HepG2 (cell line): ENCODE measurements around the gene PBX2. TPM values are rescaled to one million over a fixed set of nuclear protein-coding genes. Genes with fewer than 3 reads are reported as not detected.

ENCODE experiments used
- BORCS8-MEF2B ChIP-seq: sonication (generic); formaldehyde crosslinking; IDR thresholded peaks from 2 replicates; pipeline ENCODE4 v1.8.0; 2022; ENCODE audit warnings: mild to moderate bottlenecking, missing genetic modification reagents
- ETV6 ChIP-seq: sonication (generic); formaldehyde crosslinking; conservative IDR thresholded peaks from 2 replicates; pipeline ENCODE4 v1.4.0; 2020; ENCODE audit warnings: missing genetic modification reagents
- KDM5B ChIP-seq: sonication (generic); formaldehyde crosslinking; IDR thresholded peaks from 2 replicates; pipeline ENCODE4 v1.4.0; 2020; ENCODE audit warnings: missing genetic modification reagents, mild to moderate bottlenecking, borderline replicate concordance
- KMT2B ChIP-seq: IDR thresholded peaks from 2 replicates; pipeline ENCODE4 v1.6.1; 2016; ENCODE audit warnings: missing genetic modification reagents, missing compliant biosample characterization
- NBN ChIP-seq: fragments of 450-650 bp; conservative IDR thresholded peaks from 2 replicates; pipeline ENCODE4 v1.6.1; 2017
- NFKBIZ ChIP-seq: IDR thresholded peaks from 2 replicates; pipeline ENCODE4 v1.6.1; 2018; ENCODE audit warnings: missing genetic modification reagents, missing compliant biosample characterization
- NFYC ChIP-seq: IDR thresholded peaks from 2 replicates; pipeline ENCODE4 v1.6.1; 2016; ENCODE audit warnings: missing genetic modification reagents, missing compliant biosample characterization
- PAX8 ChIP-seq: sonication (generic); formaldehyde crosslinking; IDR thresholded peaks from 2 replicates; pipeline ENCODE4 v1.8.0; 2022; ENCODE audit warnings: mild to moderate bottlenecking, missing genetic modification reagents, borderline replicate concordance
- PTBP1 ChIP-seq: fragments of 200-400 bp; formaldehyde crosslinking; IDR thresholded peaks from 2 replicates; pipeline ENCODE4 v1.6.1; 2018; ENCODE audit warnings: low read length, low read depth; ENCODE audit not compliant: poor library complexity, severe bottlenecking
- RBM39 ChIP-seq: fragments of 200-400 bp; formaldehyde crosslinking; IDR thresholded peaks from one replicate; pipeline ENCODE4 v1.6.1; 2018; ENCODE audit warnings: antibody characterized with exemption, mild to moderate bottlenecking, low read depth, low read length; ENCODE audit not compliant: poor library complexity, severe bottlenecking
- SNRNP70 ChIP-seq: fragments of 200-400 bp; formaldehyde crosslinking; IDR thresholded peaks from 2 replicates; pipeline ENCODE4 v1.6.1; 2017; ENCODE audit warnings: mild to moderate bottlenecking, low read depth, low read length, moderate library complexity
- SRSF4 ChIP-seq: fragments of 200-400 bp; formaldehyde crosslinking; IDR thresholded peaks from one replicate; pipeline ENCODE4 v1.6.1; 2018; ENCODE audit warnings: mild to moderate bottlenecking, low read depth, low read length, moderate library complexity; ENCODE audit not compliant: poor library complexity, severe bottlenecking
- TBP ChIP-seq: sonication (generic); formaldehyde crosslinking; IDR thresholded peaks from 2 replicates; pipeline ENCODE4 v1.5.0; 2020; ENCODE audit warnings: missing genetic modification reagents
- THAP11 ChIP-seq: IDR thresholded peaks from 2 replicates; pipeline ENCODE4 v1.6.1; 2016; ENCODE audit warnings: missing biosample characterization, missing genetic modification reagents
- U2AF2 ChIP-seq: fragments of 200-400 bp; formaldehyde crosslinking; IDR thresholded peaks from 2 replicates; pipeline ENCODE4 v1.6.1; 2017; ENCODE audit warnings: low read depth, mild to moderate bottlenecking, low read length
- ZNF589 ChIP-seq: sonication (generic); formaldehyde crosslinking; conservative IDR thresholded peaks from 2 replicates; pipeline ENCODE4 v1.8.0; 2022; ENCODE audit warnings: mild to moderate bottlenecking, moderate library complexity, missing genetic modification reagents
- ZNF672 ChIP-seq: sonication (generic); formaldehyde crosslinking; IDR thresholded peaks from 2 replicates; pipeline ENCODE4 v1.8.1; 2022; ENCODE audit warnings: missing genetic modification reagents
- ZSCAN29 ChIP-seq: sonication (generic); formaldehyde crosslinking; conservative IDR thresholded peaks from 2 replicates; pipeline ENCODE4 v1.4.0; 2020; ENCODE audit warnings: mild to moderate bottlenecking, missing genetic modification reagents
- ZZZ3 ChIP-seq: sonication (generic); formaldehyde crosslinking; IDR thresholded peaks from 2 replicates; pipeline ENCODE4 v1.4.0; 2020; ENCODE audit warnings: missing genetic modification reagents, mild to moderate bottlenecking, borderline replicate concordance
- polyA plus RNA-seq, 8 experiments: library from polyadenylated mRNA; depleted of rRNA in 3 of 8; stranded (reverse) in 7 of 8; unstranded in 1 of 8; fragments of >200 nt; fragmentation: Illumina TruSeq in 4 of 8; extraction: Trizol in 4 of 8; gene quantifications; 2 replicates each; pipeline versions ENCODE4 v1.2.1 to v1.2.3, GENCODE V29; 2011 to 2016; ENCODE audit warnings: low read depth in 4 of 8, missing spikeins in 1 of 8, mixed read lengths in 1 of 8; ENCODE audit not compliant: insufficient read depth in 1 of 8
- total RNA-seq, 5 experiments: library from RNA; depleted of rRNA; stranded (reverse); fragments of >200 nt; fragmentation: Illumina TruSeq; extraction: Trizol; gene quantifications; 2 replicates each; pipeline ENCODE4 v1.2.3, GENCODE V29; 2016; ENCODE audit warnings: low read depth in 1 of 5
- TF ChIP-seq, protein P1 (sequence below): sonication (generic); formaldehyde crosslinking; IDR thresholded peaks from 2 replicates; pipeline ENCODE4 v1.4.0; 2020; ENCODE audit warnings: missing genetic modification reagents
- TF ChIP-seq, protein P2 (sequence below): conservative IDR thresholded peaks from 2 replicates; pipeline ENCODE4 v1.6.1; 2018; ENCODE audit warnings: missing genetic modification reagents
- TF ChIP-seq, protein P3 (sequence below): sonication (generic); formaldehyde crosslinking; IDR thresholded peaks from 2 replicates; pipeline ENCODE4 v1.8.1; 2023; ENCODE audit warnings: mild to moderate bottlenecking, moderate library complexity, missing genetic modification reagents
- TF ChIP-seq, protein P4 (sequence below): sonication (generic); formaldehyde crosslinking; IDR thresholded peaks from 2 replicates; pipeline ENCODE4 v1.5.0; 2020; ENCODE audit warnings: mild to moderate bottlenecking, low read depth, missing genetic modification reagents, borderline replicate concordance

PBX2 gene
- total and polyA plus RNA-seq, 2 of the 13 experiments (the other 11 are each of a cell fraction or from before 2014, with no cell fraction given): 42.3 to 77.8 TPM

DNA sequence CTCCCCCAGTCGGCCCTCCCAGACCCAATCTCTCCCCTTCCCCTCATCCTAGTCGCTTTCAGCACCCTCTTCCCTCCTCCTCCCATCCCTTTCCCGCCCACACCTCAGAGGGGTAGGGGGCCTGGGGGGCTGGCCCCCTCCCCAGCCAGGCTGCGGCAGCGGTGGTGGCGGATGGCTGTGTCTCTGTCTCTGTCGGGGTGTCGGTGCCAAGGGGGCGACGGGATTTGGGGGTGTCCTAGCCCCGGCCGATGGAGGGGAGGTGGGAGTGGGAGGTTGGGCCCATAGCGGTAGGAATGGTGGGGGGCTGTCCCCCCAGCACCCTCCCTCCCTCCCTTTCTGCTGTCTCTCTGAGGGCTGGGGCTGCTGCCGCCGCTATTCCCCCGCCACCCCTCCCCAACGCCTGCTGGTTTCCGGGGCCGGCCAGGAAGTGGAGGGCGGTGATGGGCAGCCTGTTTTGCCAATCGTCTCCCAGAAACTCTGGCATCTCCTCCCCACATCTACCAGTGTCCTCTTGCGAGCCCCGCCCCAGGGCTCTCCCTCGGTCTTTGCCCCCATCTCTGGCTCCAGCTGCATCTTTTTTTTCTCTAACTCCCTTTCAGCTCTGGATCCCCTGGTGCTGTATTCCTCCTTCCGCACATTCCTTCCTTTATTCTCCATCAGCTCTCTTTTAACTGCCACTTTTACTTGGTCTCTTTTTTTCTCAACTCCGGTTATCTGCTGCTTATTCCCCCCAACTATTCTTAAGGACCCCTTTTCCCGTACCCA is 14.1 kb downstream of the PBX2 start, which contains the start of gene AGPAT1 (continued):
- TF ChIP-seq ETV6 (CRISPR knock-in tag) (no peak), ZNF589 (CRISPR knock-in tag) (no peak), ZNF672 (CRISPR knock-in tag) (no peak), SNRNP70 (no peak), RBM39 (no peak), NFYC (CRISPR knock-in tag) (peak; percentile 92), TBP (CRISPR knock-in tag) (no peak), PTBP1 (no peak), KMT2B (CRISPR knock-in tag) (peak; percentile 62; the same call in 1 of the 2 replicates), U2AF2 (no peak), KDM5B (CRISPR knock-in tag) (peak; percentile 89; the same call in 1 of the 2 replicates), BORCS8-MEF2B (no peak), NFKBIZ (peak; percentile 49; the same call in 1 of the 2 replicates), ZSCAN29 (CRISPR knock-in tag) (no peak), SRSF4 (no peak), NBN (no peak), THAP11 (peak; percentile 83), PAX8 (CRISPR knock-in tag) (no peak), ZZZ3 (CRISPR knock-in tag) (peak; percentile 50; the same call in 1 of the 2 replicates)
- TF ChIP-seq, protein P1, sequence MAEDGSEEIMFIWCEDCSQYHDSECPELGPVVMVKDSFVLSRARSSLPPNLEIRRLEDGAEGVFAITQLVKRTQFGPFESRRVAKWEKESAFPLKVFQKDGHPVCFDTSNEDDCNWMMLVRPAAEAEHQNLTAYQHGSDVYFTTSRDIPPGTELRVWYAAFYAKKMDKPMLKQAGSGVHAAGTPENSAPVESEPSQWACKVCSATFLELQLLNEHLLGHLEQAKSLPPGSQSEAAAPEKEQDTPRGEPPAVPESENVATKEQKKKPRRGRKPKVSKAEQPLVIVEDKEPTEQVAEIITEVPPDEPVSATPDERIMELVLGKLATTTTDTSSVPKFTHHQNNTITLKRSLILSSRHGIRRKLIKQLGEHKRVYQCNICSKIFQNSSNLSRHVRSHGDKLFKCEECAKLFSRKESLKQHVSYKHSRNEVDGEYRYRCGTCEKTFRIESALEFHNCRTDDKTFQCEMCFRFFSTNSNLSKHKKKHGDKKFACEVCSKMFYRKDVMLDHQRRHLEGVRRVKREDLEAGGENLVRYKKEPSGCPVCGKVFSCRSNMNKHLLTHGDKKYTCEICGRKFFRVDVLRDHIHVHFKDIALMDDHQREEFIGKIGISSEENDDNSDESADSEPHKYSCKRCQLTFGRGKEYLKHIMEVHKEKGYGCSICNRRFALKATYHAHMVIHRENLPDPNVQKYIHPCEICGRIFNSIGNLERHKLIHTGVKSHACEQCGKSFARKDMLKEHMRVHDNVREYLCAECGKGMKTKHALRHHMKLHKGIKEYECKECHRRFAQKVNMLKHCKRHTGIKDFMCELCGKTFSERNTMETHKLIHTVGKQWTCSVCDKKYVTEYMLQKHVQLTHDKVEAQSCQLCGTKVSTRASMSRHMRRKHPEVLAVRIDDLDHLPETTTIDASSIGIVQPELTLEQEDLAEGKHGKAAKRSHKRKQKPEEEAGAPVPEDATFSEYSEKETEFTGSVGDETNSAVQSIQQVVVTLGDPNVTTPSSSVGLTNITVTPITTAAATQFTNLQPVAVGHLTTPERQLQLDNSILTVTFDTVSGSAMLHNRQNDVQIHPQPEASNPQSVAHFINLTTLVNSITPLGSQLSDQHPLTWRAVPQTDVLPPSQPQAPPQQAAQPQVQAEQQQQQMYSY (CRISPR knock-in tag): no peak
- TF ChIP-seq, protein P2, sequence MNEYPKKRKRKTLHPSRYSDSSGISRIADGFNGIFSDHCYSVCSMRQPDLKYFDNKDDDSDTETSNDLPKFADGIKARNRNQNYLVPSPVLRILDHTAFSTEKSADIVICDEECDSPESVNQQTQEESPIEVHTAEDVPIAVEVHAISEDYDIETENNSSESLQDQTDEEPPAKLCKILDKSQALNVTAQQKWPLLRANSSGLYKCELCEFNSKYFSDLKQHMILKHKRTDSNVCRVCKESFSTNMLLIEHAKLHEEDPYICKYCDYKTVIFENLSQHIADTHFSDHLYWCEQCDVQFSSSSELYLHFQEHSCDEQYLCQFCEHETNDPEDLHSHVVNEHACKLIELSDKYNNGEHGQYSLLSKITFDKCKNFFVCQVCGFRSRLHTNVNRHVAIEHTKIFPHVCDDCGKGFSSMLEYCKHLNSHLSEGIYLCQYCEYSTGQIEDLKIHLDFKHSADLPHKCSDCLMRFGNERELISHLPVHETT (CRISPR knock-in tag): peak; percentile 11; the same call in 1 of the 2 replicates
- TF ChIP-seq, protein P3, sequence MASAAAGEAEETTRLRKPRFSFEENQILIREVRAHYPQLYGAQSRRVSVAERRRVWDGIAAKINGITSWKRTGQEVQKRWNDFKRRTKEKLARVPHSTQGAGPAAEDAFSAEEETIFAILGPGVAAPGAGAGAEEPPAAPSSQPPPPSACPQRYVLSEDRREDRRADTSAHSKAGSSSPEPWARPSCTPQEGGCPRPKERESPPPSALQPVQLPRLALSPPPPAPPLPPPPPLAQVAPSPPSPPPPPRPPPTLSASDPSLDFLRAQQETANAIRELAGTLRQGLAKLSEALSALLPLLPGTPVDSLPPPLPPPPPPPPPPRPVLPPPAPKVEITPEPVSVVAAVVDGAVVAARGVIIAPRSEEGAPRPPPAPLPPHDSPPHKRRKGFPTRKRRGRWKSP (CRISPR knock-in tag): no peak
- TF ChIP-seq, protein P4, sequence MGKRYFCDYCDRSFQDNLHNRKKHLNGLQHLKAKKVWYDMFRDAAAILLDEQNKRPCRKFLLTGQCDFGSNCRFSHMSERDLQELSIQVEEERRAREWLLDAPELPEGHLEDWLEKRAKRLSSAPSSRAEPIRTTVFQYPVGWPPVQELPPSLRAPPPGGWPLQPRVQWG (CRISPR knock-in tag): no peak
